ENCODE data around the gene CDSN. TPM values are rescaled to one million over a fixed set of nuclear protein-coding genes. Genes with fewer than 3 reads are reported as not detected.

CDSN gene
- total and polyA plus RNA-seq, 2 of the 8 experiments (the other 6 are each of a cell fraction or from before 2014, with no cell fraction given): not detected

- H2AFZ ChIP-seq (ENCODE audit: low read length): no peak within 1 kb of the TSS
- H3K23me2 ChIP-seq (ENCODE audit: low read depth, low read length): peaks cover 14% of the 10 kb centered on the region
- DNase-seq (ENCODE audit: low read depth in 1 of 2, low spot score in 2 of 2) (no peak), FAIRE-seq (no peak)
- H4K8ac ChIP-seq (ENCODE audit: extremely low read depth, insufficient read depth, low read length): no peak within 1 kb of the TSS
- H4K5ac ChIP-seq (ENCODE audit: insufficient read length, low read depth, low read length): peak within 1 kb of the TSS; percentile 80
- WGBS, 2 experiments (ENCODE audit: extremely low coverage in 1 of 2, insufficient coverage in 1 of 2, insufficient read length in 1 of 2, insufficient replicate concordance in 2 of 2, low coverage in 1 of 2, low lambda C conversion rate in 2 of 2, missing lambda C conversion rate in 1 of 2): 21% methylated on average over 10 of the region's 14 CpGs; no CpG with 5 or more reads in 1 of the 2 experiments
- no peak within 1 kb of the TSS for H3K14ac ChIP-seq (ENCODE audit: insufficient read length)
- peak within 1 kb of the TSS; percentile 85 to 94 for H3K4me2 ChIP-seq (ENCODE audit: insufficient read depth in 1 of 2, low read depth in 2 of 2, low read length in 2 of 2)
- H2BK12ac ChIP-seq (ENCODE audit: low read depth, low read length): peak within 1 kb of the TSS; percentile 86; the same call in 1 of the 2 replicates
- peaks cover 2 to 31% (median 5%) of the 10 kb centered on the region in 4 experiments; a peak in 6 of 8 replicates for H3K36me3 ChIP-seq (ENCODE audit: control insufficient read depth in 2 of 4, insufficient read depth in 4 of 4, low read length in 3 of 4)
- TF ChIP-seq ASH2L (IDR thresholded peaks at IDR 0.05; ENCODE audit: low read length) (peak; percentile 5), BCL11A (IDR thresholded peaks at IDR 0.05; ENCODE audit: low read depth in 2 of 2, low read length in 2 of 2) (no peak)
- no peaks in the 10 kb centered on the region for H3K9me3 ChIP-seq (ENCODE audit: insufficient read depth in 2 of 2, low read depth in 1 of 2, low read length in 1 of 2)
- H3K23ac ChIP-seq (ENCODE audit: insufficient read length): no peak within 1 kb of the TSS
- peak within 1 kb of the TSS; percentile 36 for H3K56ac ChIP-seq (replicated peaks; ENCODE audit: insufficient read length, low read depth, low read length)
- no peaks in the 10 kb centered on the region for H3K27me3 ChIP-seq (replicated peaks in 1 of 4; ENCODE audit: control insufficient read depth in 3 of 4, extremely low read depth in 1 of 4, insufficient read depth in 3 of 4, low read length in 3 of 4)
- peak within 1 kb of the TSS; percentile 69; the same call in 1 of the 2 replicates for H2BK5ac ChIP-seq (ENCODE audit: low read depth, low read length)
- POLR2A ChIA-PET (ENCODE audit: partially characterized antibody): interaction anchor here (61.6 to 68.5 kb wide), 2 partner anchors 10 to 11 kb away, joined by 2251 read pairs; partner anchors contain the start of genes CCHCR1, CDSN, POU5F1 and PSORS1C1
- H3K4ac ChIP-seq (replicated peaks; ENCODE audit: insufficient read length, low read depth, low read length): peak within 1 kb of the TSS; percentile 87
- H3K9ac ChIP-seq (replicated peaks in 1 of 4; ENCODE audit: extremely low read depth in 1 of 4, low read depth in 3 of 4, low read length in 3 of 4): peak within 1 kb of the TSS; percentile 46 to 73 (median 64); a peak in 5 of 7 replicates
- H3K79me2 ChIP-seq (ENCODE audit: control insufficient read depth in 1 of 2, insufficient read depth in 2 of 2, low read length in 2 of 2): no peaks in the 10 kb centered on the region
- CTCF ChIA-PET (ENCODE audit: partially characterized antibody): interaction anchor here (1.1 to 6.3 kb wide), 11 partner anchors 9 to 74 kb away, joined by 3 to 45 read pairs (median 11); partner anchors contain the start of genes POU5F1 and PSORS1C2
- peak within 1 kb of the TSS; percentile 73 for H2BK15ac ChIP-seq (ENCODE audit: low read length)
- H4K20me1 ChIP-seq (replicated peaks in 1 of 2; ENCODE audit: control insufficient read depth in 1 of 2, insufficient read depth in 2 of 2, low read length in 2 of 2): peaks cover 1 to 2% of the 10 kb centered on the region in 2 experiments
- no peak within 1 kb of the TSS; the same call in 1 of the 2 replicates for H3K27ac ChIP-seq (ENCODE audit: low read depth, low read length)
- peak within 1 kb of the TSS; percentile 41 for H4K91ac ChIP-seq (replicated peaks; ENCODE audit: insufficient read length, low read length)
- no peak within 1 kb of the TSS for H2BK120ac ChIP-seq (replicated peaks; ENCODE audit: low read depth, low read length)
- peak within 1 kb of the TSS; percentile 91 for H3K18ac ChIP-seq (ENCODE audit: extremely low read depth, low read length)
- H3K4me1 ChIP-seq (replicated peaks in 1 of 4; ENCODE audit: control insufficient read depth in 3 of 4, insufficient read depth in 4 of 4, low read length in 3 of 4): peaks cover 0 to 22% (median 17%) of the 10 kb centered on the region in 4 experiments; a peak in 6 of 7 replicates
- H2AK5ac ChIP-seq (ENCODE audit: low read depth, low read length): peak within 1 kb of the TSS; percentile 89; the same call in 1 of the 2 replicates
- no peaks in the 10 kb centered on the region for H3K79me1 ChIP-seq (ENCODE audit: low read depth, low read length)
- H2BK20ac ChIP-seq (ENCODE audit: low read length): no peak within 1 kb of the TSS
- peak within 1 kb of the TSS; percentile 62 to 76 (median 68) for H3K4me3 ChIP-seq (ENCODE audit: extremely low read depth in 1 of 4, insufficient read depth in 2 of 4, low read depth in 3 of 4, low read length in 4 of 4)
Measured at GRCh38 chr6:31157513-31158139, 37.4 kb upstream of the CDSN start, which contains the start of gene CCHCR1. CCHCR1 (minus strand) TSS chr6:31157802; CDS start chr6:31157600, 202 bp downstream.

All from H1 (cell line).